ENCODE measurements around the gene FGF23. TPM values are rescaled to one million over a fixed set of nuclear protein-coding genes. Genes with fewer than 3 reads are reported as not detected.

The FGF23 gene
- total RNA-seq, 1 donor from 2014 or later: not detected

GRCh38 chr12:4324366-4324765 is 55.1 kb downstream of the FGF23 start:
- no peak for TF ChIP-seq CTCF (conservative IDR thresholded peaks at IDR 0.05)
- no peaks in the 10 kb centered on the region for H3K9me3 Mint-ChIP-seq
- no peak for DNase-seq (ENCODE audit: extremely low spot score, unreplicated experiment)
- peak overlapping the region; percentile 85 for H3K27ac Mint-ChIP-seq
- H3K4me3 Mint-ChIP-seq: peak overlapping the region; percentile 50
- H3K36me3 Mint-ChIP-seq: peaks cover 24% of the 10 kb centered on the region
- peaks cover 3% of the 10 kb centered on the region for H3K4me1 Mint-ChIP-seq (ENCODE audit: unreplicated experiment)
- no peaks in the 10 kb centered on the region for H3K27me3 Mint-ChIP-seq

- peak overlapping the region; percentile 85 for H3K27ac Mint-ChIP-seq
- peak overlapping the region; percentile 50 for H3K4me3 Mint-ChIP-seq
- no peak for DNase-seq (ENCODE audit: extremely low spot score, unreplicated experiment)
- peaks cover 5% of the 10 kb centered on the region for H3K4me1 Mint-ChIP-seq (ENCODE audit: unreplicated experiment)
- peaks cover 19% of the 10 kb centered on the region for H3K36me3 Mint-ChIP-seq
- TF ChIP-seq CTCF (conservative IDR thresholded peaks at IDR 0.05): no peak
- no peaks in the 10 kb centered on the region for H3K9me3 Mint-ChIP-seq
- no peaks in the 10 kb centered on the region for H3K27me3 Mint-ChIP-seq
Observed at GRCh38 chr12:4323396-4323795, 56.1 kb downstream of the FGF23 start.

GRCh38 chr12:4322726-4323125 is 56.8 kb downstream of the FGF23 start:
- no peak for DNase-seq (ENCODE audit: extremely low spot score, unreplicated experiment)
- Mint-ChIP-seq H3K27ac (peak overlapping the region; percentile 85), H3K27me3 (no peaks in the 10 kb centered on the region), H3K4me3 (peak overlapping the region; percentile 78), H3K4me1 (ENCODE audit: unreplicated experiment) (peaks cover 5% of the 10 kb centered on the region), H3K36me3 (peaks cover 19% of the 10 kb centered on the region), H3K9me3 (no peaks in the 10 kb centered on the region)
- TF ChIP-seq CTCF (conservative IDR thresholded peaks at IDR 0.05): no peak

- DNase-seq (ENCODE audit: extremely low spot score, unreplicated experiment): peak; percentile 97
- peak within 1 kb of the TSS; percentile 92 for H3K4me3 Mint-ChIP-seq
- peak within 1 kb of the TSS; percentile 97 for H3K27ac Mint-ChIP-seq
- H3K9me3 Mint-ChIP-seq: no peaks in the 10 kb centered on the region
- H3K36me3 Mint-ChIP-seq: peaks cover 15% of the 10 kb centered on the region
- peaks cover 5% of the 10 kb centered on the region for H3K4me1 Mint-ChIP-seq (ENCODE audit: unreplicated experiment)
- H3K27me3 Mint-ChIP-seq: no peaks in the 10 kb centered on the region
- TF ChIP-seq CTCF (conservative IDR thresholded peaks at IDR 0.05): no peak
Observed at GRCh38 chr12:4320853-4321701, 58.4 kb downstream of the FGF23 start, which contains the start of gene TIGAR. TIGAR (plus strand) TSS chr12:4321213; CDS start chr12:4321272, 59 bp downstream.

- Mint-ChIP-seq H3K9me3 (no peaks in the 10 kb centered on the region), H3K36me3 (peaks cover 11% of the 10 kb centered on the region), H3K27ac (peak overlapping the region; percentile 97), H3K4me3 (peak overlapping the region; percentile 92), H3K27me3 (no peaks in the 10 kb centered on the region), H3K4me1 (ENCODE audit: unreplicated experiment) (peaks cover 5% of the 10 kb centered on the region)
- DNase-seq (ENCODE audit: extremely low spot score, unreplicated experiment): no peak
- TF ChIP-seq CTCF (conservative IDR thresholded peaks at IDR 0.05): no peak
Observed at GRCh38 chr12:4320497-4320852, 59.0 kb downstream of the FGF23 start.

Other genes starting within 250 kb of the FGF23 start
- 261 and 278 TPM in 2 replicates for gene CCND2, start 106.0 kb downstream of the FGF23 start, total RNA-seq (ENCODE audit: low replicate concordance)
- gene TIGAR, start 58.5 kb downstream of the FGF23 start, total RNA-seq (ENCODE audit: low replicate concordance): 17.2 and 51.5 TPM in 2 replicates
- not detected in 2 replicates for gene FGF6, start 66.1 kb upstream of the FGF23 start, total RNA-seq (ENCODE audit: low replicate concordance)
- gene RAD51AP1, start 159.2 kb upstream of the FGF23 start, total RNA-seq (ENCODE audit: low replicate concordance): 20.7 and 26.6 TPM in 2 replicates
- gene DYRK4, start 182.5 kb upstream of the FGF23 start, total RNA-seq (ENCODE audit: low replicate concordance): 31.6 and 57.7 TPM in 2 replicates

Data from type B pancreatic cell (in vitro differentiated cells).